A549 (cell line): ENCODE data around the gene GRID2IP. TPM values are rescaled to one million over a fixed set of nuclear protein-coding genes. Genes with fewer than 3 reads are reported as not detected.

Experiments used
- ATAC-seq, 2 experiments: fragments of 200-7000 bp in 1 of 2; fragments of >200 bp in 1 of 2; cut with Nextera tagmentation in 1 of 2; cut with Tn5 transposase in 1 of 2; 3 replicates each; pipeline versions ENCODE4 v1.8.0 to v1.9.1; 2018 to 2020; ENCODE audit warnings: mild to moderate bottlenecking in 1 of 2, moderate library complexity in 1 of 2
- CTCF ChIA-PET: fragments of 300-600 bp; sonication (Branson Sonifier 250); formaldehyde crosslinking; extraction: SDS; loops from one replicate; lab custom pipeline; 2021; ENCODE audit warnings: antibody characterized with exemption, inconsistent platforms; lab: Yijun Ruan, JAX
- POLR2A ChIA-PET: fragments of 350-600 bp; formaldehyde crosslinking; extraction: SDS; loops from one replicate; lab custom pipeline; 2021; ENCODE audit warnings: antibody characterized with exemption, inconsistent platforms; lab: Yijun Ruan, JAX
- DNase-seq, 2 experiments: peaks; one replicate each; pipeline versions ENCODE4 v3.0.0 to v3.0.0-alpha.2; 2011 to 2016; ENCODE audit warnings: low read depth in 1 of 2, low spot score in 1 of 2
- FAIRE-seq: peaks from 2 replicates; lab custom pipeline; 2011; peaks lifted over from hg19 to GRCh38; lab: Jason Lieb, UNC
- H3K27ac ChIP-seq, 2 experiments: fragments of >200 bp; sonication (Bioruptor Twin); formaldehyde crosslinking; 3 replicates each; pipeline ENCODE4 v1.5.1; 2016 to 2017
- H3K4me1 ChIP-seq: fragments of >200 bp; sonication (Bioruptor Twin); formaldehyde crosslinking; 3 replicates; pipeline ENCODE4 v1.6.1; 2016
- H3K4me2 ChIP-seq: fragments of >200 bp; sonication (Bioruptor Twin); formaldehyde crosslinking; 3 replicates; pipeline ENCODE4 v1.6.1; 2016
- H3K4me3 ChIP-seq: fragments of >200 bp; sonication (Bioruptor Twin); formaldehyde crosslinking; 3 replicates; pipeline ENCODE4 v1.5.1; 2016
- H3K9me3 ChIP-seq: fragments of >200 bp; sonication (Bioruptor Twin); formaldehyde crosslinking; 3 replicates; pipeline ENCODE4 v1.6.1; 2016
- BHLHE40 ChIP-seq: IDR thresholded peaks from 2 replicates; pipeline ENCODE4 v1.6.1; 2012; ENCODE audit warnings: low read depth, low read length, inconsistent platforms
- CBX8 ChIP-seq: fragments of 200-600 bp; sonication (generic); IDR thresholded peaks from 2 replicates; pipeline ENCODE4 v1.6.1; 2016
- ESRRA ChIP-seq: fragments of 150-350 bp; IDR thresholded peaks from 2 replicates; pipeline ENCODE4 v1.6.1; 2014; ENCODE audit warnings: mild to moderate bottlenecking, low read length, borderline replicate concordance
- GATA3 ChIP-seq: IDR thresholded peaks from 2 replicates; pipeline ENCODE4 v1.6.1; 2012; ENCODE audit warnings: borderline replicate concordance
- HOXB5 ChIP-seq: fragments of 250-450 bp; sonication (Bioruptor Pico); IDR thresholded peaks from 2 replicates; pipeline ENCODE4 v1.5.0; 2020; ENCODE audit warnings: mild to moderate bottlenecking, moderate library complexity
- KDM1A ChIP-seq: fragments of 200-600 bp; sonication (generic); IDR thresholded peaks from 2 replicates; pipeline ENCODE4 v1.6.1; 2016; ENCODE audit warnings: low read depth, mild to moderate bottlenecking
- KDM5A ChIP-seq: fragments of 200-600 bp; sonication (generic); IDR thresholded peaks from 2 replicates; pipeline ENCODE4 v1.6.1; 2016; ENCODE audit warnings: antibody characterized with exemption, mild to moderate bottlenecking
- MAFK ChIP-seq: fragments of 450-650 bp; IDR thresholded peaks from 2 replicates; pipeline ENCODE4 v1.6.1; 2014; ENCODE audit not compliant: partially characterized antibody
- NPAS2 ChIP-seq: fragments of 250-450 bp; sonication (Bioruptor Pico); IDR thresholded peaks from 2 replicates; pipeline ENCODE4 v1.8.0; 2022; ENCODE audit warnings: mild to moderate bottlenecking, moderate library complexity, borderline replicate concordance
- PHF8 ChIP-seq: fragments of 200-600 bp; sonication (generic); IDR thresholded peaks from 2 replicates; pipeline ENCODE4 v1.6.1; 2016; ENCODE audit warnings: low read depth, mild to moderate bottlenecking, antibody characterized with exemption, moderate library complexity, borderline replicate concordance
- POLR2A ChIP-seq: IDR thresholded peaks from 2 replicates; pipeline ENCODE4 v1.6.1; 2012; ENCODE audit warnings: mild to moderate bottlenecking, low read length
- POLR2AphosphoS2 ChIP-seq: conservative IDR thresholded peaks from 2 replicates; pipeline ENCODE4 v1.6.1; 2012; ENCODE audit warnings: low read length, improper control_type of control experiment, inconsistent platforms
- RARB ChIP-seq: fragments of 250-450 bp; sonication (Bioruptor Pico); IDR thresholded peaks from 2 replicates; pipeline ENCODE4 v1.8.0; 2021; ENCODE audit warnings: mild to moderate bottlenecking, moderate library complexity
- SREBF2 ChIP-seq: fragments of 450-650 bp; IDR thresholded peaks from 2 replicates; pipeline ENCODE4 v1.6.1; 2014; ENCODE audit warnings: mild to moderate bottlenecking, moderate library complexity
- ZFP36 ChIP-seq: fragments of 450-650 bp; IDR thresholded peaks from 2 replicates; pipeline ENCODE4 v1.6.1; 2014; ENCODE audit warnings: borderline replicate concordance; ENCODE audit not compliant: partially characterized antibody
- ZSCAN20 ChIP-seq: fragments of 250-450 bp; sonication (Bioruptor Pico); IDR thresholded peaks from 2 replicates; pipeline ENCODE4 v1.8.0; 2022; ENCODE audit warnings: mild to moderate bottlenecking, moderate library complexity
- WGBS: methylation state at CpG from one replicate; pipeline ENCODE4 v1.1.6; 2017; ENCODE audit errors: missing lambda C conversion rate; 5-methylcytosine and 5-hydroxymethylcytosine counted together
- polyA plus RNA-seq, 4 experiments: library from polyadenylated mRNA; depleted of rRNA in 3 of 4; stranded (reverse); fragments of >200 nt; fragmentation: RNase III in 1 of 4; extraction: RNeasy Plus Mini Kit Qiagen cat#74134 plus additional on column Dnase treatment in 1 of 4; gene quantifications; 2 replicates in 3 of 4; 3 replicates in 1 of 4; pipeline ENCODE4 v1.2.3, GENCODE V29; 2011 to 2017
- TF ChIP-seq, protein P1 (sequence below): IDR thresholded peaks from 2 replicates; pipeline ENCODE4 v1.6.1; 2012
- TF ChIP-seq, protein P2 (sequence below): fragments of >200 bp; sonication (Bioruptor Twin); formaldehyde crosslinking; IDR thresholded peaks from 3 replicates; pipeline ENCODE4 v1.6.1; 2016
- TF ChIP-seq, protein P3 (sequence below): fragments of 250-450 bp; sonication (Bioruptor Pico); IDR thresholded peaks from 2 replicates; pipeline ENCODE4 v1.5.0; 2021; ENCODE audit warnings: mild to moderate bottlenecking, moderate library complexity, borderline replicate concordance
- TF ChIP-seq, protein P4 (sequence below): fragments of 250-450 bp; sonication (Bioruptor Pico); IDR thresholded peaks from 2 replicates; pipeline ENCODE4 v1.5.0; 2020; ENCODE audit warnings: low read depth, mild to moderate bottlenecking, moderate library complexity

The GRID2IP gene
- polyA plus RNA-seq, 2 of the 4 experiments (the other 2 are of a cell fraction) = not detected

GRCh38 chr7:6505685-6506559, 45.3 kb downstream of the GRID2IP start:
- H3K4me1 ChIP-seq = no peaks in the 10 kb centered on the region
- no peak for FAIRE-seq
- H3K27ac ChIP-seq = no peak overlapping the region
- CTCF ChIA-PET = interaction anchor here (1.5 kb wide), 1 partner anchor 53 kb away, joined by 3 read pairs; no protein-coding TSS in a partner anchor
- no peaks in the 10 kb centered on the region for H3K9me3 ChIP-seq
- peak; percentile 28 for TF ChIP-seq MAFK
- TF ChIP-seq SREBF2 = no peak
- TF ChIP-seq, protein P1, sequence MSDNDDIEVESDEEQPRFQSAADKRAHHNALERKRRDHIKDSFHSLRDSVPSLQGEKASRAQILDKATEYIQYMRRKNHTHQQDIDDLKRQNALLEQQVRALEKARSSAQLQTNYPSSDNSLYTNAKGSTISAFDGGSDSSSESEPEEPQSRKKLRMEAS = no peak
- no peak for TF ChIP-seq POLR2AphosphoS2
- TF ChIP-seq POLR2A = no peak
- POLR2A ChIA-PET = no interaction called here
- peak overlapping the region; percentile 22; the same call in 2 of the 3 replicates for H3K4me2 ChIP-seq
- DNase-seq = no peak
- WGBS = 26% methylated on average over 17 of the region's 20 CpGs
- no peak for ATAC-seq
- no peak overlapping the region for H3K4me3 ChIP-seq

- ATAC-seq = no peak
- POLR2A ChIA-PET = no interaction called here
- no peak for DNase-seq
- Histone ChIP-seq H3K4me2 (no peak overlapping the region), H3K9me3 (no peaks in the 10 kb centered on the region), H3K4me3 (no peak overlapping the region), H3K4me1 (no peaks in the 10 kb centered on the region), H3K27ac (no peak overlapping the region; a peak in 1 of 6 replicates)
- FAIRE-seq = no peak
- no peak for TF ChIP-seq SREBF2
- no peak for TF ChIP-seq BHLHE40
- no peak for TF ChIP-seq ZSCAN20 (CRISPR knock-in tag)
- no peak for TF ChIP-seq RARB (CRISPR knock-in tag)
- no peak for TF ChIP-seq CBX8
- no peak for TF ChIP-seq NPAS2 (CRISPR knock-in tag)
- no peak for TF ChIP-seq PHF8
- no peak for TF ChIP-seq KDM5A
- TF ChIP-seq, protein P2, sequence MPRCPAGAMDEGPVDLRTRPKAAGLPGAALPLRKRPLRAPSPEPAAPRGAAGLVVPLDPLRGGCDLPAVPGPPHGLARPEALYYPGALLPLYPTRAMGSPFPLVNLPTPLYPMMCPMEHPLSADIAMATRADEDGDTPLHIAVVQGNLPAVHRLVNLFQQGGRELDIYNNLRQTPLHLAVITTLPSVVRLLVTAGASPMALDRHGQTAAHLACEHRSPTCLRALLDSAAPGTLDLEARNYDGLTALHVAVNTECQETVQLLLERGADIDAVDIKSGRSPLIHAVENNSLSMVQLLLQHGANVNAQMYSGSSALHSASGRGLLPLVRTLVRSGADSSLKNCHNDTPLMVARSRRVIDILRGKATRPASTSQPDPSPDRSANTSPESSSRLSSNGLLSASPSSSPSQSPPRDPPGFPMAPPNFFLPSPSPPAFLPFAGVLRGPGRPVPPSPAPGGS = no peak
- TF ChIP-seq ZFP36 = no peak
- TF ChIP-seq, protein P3, sequence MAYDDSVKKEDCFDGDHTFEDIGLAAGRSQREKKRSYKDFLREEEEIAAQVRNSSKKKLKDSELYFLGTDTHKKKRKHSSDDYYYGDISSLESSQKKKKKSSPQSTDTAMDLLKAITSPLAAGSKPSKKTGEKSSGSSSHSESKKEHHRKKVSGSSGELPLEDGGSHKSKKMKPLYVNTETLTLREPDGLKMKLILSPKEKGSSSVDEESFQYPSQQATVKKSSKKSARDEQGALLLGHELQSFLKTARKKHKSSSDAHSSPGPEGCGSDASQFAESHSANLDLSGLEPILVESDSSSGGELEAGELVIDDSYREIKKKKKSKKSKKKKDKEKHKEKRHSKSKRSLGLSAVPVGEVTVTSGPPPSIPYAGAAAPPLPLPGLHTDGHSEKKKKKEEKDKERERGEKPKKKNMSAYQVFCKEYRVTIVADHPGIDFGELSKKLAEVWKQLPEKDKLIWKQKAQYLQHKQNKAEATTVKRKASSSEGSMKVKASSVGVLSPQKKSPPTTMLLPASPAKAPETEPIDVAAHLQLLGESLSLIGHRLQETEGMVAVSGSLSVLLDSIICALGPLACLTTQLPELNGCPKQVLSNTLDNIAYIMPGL (CRISPR knock-in tag) = no peak
- TF ChIP-seq ESRRA = no peak
- TF ChIP-seq, protein P4, sequence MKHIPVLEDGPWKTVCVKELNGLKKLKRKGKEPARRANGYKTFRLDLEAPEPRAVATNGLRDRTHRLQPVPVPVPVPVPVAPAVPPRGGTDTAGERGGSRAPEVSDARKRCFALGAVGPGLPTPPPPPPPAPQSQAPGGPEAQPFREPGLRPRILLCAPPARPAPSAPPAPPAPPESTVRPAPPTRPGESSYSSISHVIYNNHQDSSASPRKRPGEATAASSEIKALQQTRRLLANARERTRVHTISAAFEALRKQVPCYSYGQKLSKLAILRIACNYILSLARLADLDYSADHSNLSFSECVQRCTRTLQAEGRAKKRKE = no peak
- WGBS = 62% methylated on average over 9 of the region's 9 CpGs
- CTCF ChIA-PET = no interaction called here
Measured at GRCh38 chr7:6504996-6505395, 46.3 kb downstream of the GRID2IP start.

- CTCF ChIA-PET = interaction anchor here (1.4 kb wide), 1 partner anchor 29 kb away, joined by 3 read pairs; no protein-coding TSS in a partner anchor
- POLR2A ChIA-PET = no interaction called here
- ATAC-seq (no peak), DNase-seq (no peak), FAIRE-seq (no peak)
- Histone ChIP-seq H3K4me3 (peak overlapping the region; percentile 69), H3K4me1 (no peaks in the 10 kb centered on the region), H3K27ac (no peak overlapping the region), H3K9me3 (no peaks in the 10 kb centered on the region), H3K4me2 (peak overlapping the region; percentile 99)
- 58% methylated on average over 12 of the region's 13 CpGs for whole genome bisulfite sequencing
- TF ChIP-seq GATA3 = 0 out of 2 replicates have a peak, but pooled peaks have one; percentile 12
- TF ChIP-seq HOXB5 (CRISPR knock-in tag) = no peak
- TF ChIP-seq KDM1A = no peak
Measured at GRCh38 chr7:6502886-6503285, 48.4 kb downstream of the GRID2IP start.
